OCI-M1 (cell line): ENCODE measurements around the gene KIF26A.
"Not testable (repeated sequence)": the region's sequence is repeated elsewhere in the genome, so short reads cannot be mapped to it uniquely, and the experiment has no call there.

Experiments used
- DNase-seq: peaks from one replicate; lab custom pipeline; 2025; lab: John Stamatoyannopoulos, UW

Gene KIF26A

DNA sequence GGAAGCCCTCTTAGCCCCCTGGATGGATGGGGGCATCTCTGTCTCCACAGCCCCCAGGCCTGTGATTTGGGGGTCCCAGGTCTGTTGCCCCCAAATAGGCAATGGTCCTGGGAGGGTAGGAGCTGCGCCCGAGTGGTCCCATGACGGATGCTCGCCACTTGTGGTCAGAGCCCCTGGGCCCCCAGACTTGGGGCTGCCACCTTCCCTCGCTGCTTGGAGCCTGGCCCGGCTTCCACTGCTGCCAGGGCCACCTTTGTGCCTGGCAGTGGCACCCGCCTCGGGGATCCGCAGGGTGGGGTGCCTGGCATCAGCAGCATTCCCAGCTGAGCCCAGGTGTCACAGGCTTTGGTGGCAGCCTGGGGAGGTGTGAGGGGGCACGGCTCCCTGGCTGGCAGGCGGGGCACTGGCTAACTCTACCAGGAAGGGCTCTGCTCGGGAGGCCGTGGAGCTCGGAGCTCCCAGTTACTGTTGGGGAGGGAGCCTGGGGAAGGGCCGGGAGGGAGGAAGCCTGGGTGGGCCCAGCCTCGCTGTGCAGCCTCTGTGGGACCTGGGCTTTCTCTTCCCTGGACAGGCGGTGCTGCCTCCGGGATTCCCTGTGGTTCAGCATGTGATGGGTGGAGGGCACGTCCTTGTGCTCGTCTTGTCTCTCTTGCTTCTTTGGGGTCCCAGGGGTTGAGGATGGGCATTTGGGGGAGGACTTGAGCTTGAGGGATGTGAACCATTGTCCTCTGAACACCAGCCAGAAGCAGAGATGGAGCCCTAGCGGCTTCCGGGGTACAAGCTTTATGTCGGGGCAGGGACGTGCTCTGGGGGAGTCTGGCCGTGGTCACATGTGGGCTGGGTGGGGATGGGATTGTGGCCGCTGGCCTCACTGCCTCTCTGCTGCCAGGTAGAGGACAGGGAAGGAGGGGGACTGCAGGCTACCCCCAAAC, 5.4 kb downstream of the KIF26A start:
- DNase-seq, result no peak

DNA sequence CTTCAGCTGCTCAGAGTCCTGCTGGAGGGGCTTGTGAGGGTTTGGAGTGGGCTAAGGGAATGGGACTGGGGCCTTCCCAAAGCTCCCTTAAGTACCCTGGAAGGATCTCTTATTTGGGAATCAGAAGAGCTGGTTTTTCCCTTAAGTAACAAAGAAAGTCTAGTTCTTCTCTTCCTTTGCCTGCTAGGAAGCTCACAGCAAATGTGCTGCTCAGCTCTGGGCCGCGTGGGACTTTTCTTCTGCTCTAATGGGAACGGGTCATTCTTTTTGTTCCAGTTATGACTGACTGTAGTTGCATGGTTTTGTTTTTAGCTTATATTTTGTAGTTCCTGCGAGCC, 6.0 kb downstream of the KIF26A start:
- no peak for DNase-seq

DNA sequence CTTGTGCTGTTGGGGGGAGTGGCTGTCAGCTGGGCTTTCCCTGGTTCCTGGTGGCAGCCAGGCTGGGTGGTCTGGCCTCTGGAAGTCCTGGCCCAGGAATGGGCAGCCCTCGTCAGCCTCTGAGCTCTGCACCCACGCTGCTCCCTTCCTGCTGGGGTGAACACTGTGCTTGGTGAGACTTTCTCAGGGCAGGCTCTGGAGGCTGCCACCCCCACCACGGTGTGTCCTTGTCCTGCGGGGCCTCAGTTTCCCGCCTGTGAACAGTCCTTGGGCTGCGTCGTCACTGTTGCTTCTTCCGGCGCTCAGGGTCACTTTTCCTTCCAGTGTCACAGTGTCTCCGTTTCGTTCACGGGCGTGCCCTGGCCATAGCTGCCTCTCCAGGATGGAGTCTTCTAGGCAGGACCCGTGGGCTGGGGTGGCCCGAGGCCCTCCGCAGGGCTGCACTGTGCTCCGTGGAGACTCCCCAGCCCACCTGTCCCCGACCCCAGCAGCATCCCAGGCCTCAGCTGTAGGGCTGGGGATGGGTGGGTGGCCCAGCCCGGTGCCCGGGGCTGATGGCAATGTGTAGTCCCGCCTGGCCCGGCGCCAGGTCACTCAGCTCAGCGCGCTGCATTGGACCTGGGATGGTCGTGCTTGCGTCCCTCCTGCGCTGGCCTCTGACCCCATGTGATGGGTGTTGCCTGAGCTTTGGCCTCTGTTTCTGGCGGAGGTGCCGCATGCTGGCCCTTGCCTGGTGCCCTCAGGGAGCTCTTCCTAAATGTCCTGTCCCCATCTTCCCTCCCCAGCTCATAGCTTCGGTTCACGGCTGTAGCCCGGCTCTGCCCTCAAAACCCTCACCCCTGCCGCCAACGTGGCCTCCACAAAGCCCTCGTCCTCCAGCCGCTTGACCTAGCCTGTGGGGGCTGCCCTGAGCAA, 6.8 kb downstream of the KIF26A start:
- DNase-seq, result no peak

DNA sequence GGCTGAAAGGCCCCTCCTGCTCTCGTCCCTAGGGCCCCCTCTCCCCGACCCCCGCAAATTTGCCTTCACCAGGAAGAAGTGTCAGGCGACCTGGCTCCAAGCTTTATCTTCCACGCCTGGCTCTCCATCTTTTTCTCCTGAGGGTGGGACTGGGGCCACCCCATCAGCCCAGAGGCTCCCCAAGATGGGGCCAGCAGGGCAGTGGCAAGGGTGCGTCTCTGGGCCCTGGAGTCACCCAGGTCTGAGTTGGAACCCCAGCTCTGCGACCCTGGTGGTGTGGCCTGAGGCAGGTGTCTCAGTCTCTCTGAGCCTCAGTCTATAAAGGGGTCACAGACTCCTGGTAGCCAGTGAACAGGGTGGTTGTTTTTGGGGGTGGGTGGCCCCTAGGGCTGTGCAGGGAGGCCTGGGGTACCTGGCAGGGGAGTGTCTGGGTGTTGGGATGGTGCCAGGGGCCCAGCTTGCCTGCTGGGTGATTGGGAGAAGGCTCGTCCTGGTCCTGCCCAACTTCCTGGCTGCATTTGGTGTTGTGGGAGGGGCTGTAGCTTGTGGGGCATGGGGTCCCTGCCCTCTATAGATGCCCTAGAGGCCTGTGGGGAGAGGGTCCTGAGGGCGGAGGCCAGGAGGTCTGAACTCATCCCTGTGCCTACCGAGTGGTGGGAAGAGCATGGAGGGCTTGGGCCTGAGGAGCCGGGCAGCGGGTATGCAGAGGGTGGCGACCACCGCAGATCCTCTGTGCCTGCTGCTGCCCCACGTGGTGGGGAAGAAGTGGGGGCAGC, 7.6 kb downstream of the KIF26A start:
- no peak for DNase-seq

DNA sequence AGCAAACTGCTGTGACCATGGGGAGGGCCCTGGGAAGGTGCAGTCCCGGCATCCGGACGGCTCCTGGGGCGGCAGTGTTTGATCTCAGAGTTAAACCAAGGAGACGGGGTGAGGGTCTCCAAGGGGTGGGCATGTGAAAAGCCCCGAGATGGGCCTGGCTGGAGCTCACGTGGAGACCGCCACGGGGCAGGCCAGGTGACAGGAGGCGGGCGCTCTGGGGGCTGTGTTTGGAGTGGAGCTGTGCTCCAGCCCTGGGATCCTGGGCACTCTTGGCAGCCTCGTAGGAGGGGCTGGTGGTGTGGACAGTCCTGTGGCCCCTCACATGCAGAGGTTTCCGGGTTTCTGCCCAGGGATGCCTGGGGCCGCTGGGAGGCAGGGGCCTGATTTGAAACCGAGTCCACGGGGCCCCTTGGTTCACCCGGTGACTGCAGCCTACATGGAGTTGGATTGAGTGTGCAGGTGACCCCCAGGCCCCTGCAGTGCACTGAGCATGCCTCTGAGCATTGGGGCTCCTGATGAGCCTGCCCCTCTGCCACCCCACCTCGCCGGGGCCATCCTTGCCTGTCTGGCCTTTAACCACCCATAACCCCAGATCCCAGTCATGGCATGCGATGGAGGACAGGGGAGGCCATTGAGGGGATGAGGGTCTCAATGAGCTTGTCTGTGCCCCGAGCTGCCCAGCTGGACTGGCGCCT, 8.4 kb downstream of the KIF26A start:
- DNase-seq, result no peak

DNA sequence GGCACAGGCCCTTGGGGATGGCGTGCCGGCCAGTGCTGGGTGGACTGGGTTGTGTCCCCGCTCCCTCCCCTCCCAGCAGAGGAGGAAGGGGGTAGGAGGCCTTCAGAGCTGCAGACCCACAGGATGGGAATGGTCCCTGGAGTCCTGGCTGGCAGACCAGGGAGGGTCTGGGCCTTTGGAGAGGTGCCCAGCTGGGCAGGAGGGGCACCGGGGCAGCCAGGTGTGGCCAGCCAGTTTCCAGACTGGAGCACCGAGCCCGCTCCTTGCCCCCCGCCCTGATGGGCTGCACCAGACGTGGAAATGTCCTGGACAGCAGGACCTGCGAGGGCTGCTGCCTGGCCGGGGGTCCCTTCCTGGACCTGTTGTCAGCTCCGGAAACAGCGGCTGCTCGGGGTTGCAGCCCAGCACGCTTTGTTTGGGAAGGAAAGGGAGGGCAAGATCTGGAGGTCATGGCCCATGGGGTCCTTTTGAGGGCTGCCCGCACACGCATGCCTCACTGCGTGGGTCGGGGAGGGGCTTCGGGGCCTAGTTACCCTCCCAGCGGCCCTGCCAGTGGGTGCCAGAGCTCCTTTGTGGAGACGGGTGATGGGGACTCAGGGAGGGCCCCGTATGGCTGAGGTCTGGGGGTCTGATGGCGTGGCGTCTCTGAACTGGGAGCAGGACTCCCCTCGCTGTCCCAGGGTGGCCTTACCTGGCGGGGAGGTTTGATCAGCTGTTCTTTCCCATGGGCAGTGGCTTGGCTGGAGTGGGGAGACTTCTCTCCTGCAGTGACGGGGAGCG, 9.1 kb downstream of the KIF26A start:
- no peak for DNase-seq

DNA sequence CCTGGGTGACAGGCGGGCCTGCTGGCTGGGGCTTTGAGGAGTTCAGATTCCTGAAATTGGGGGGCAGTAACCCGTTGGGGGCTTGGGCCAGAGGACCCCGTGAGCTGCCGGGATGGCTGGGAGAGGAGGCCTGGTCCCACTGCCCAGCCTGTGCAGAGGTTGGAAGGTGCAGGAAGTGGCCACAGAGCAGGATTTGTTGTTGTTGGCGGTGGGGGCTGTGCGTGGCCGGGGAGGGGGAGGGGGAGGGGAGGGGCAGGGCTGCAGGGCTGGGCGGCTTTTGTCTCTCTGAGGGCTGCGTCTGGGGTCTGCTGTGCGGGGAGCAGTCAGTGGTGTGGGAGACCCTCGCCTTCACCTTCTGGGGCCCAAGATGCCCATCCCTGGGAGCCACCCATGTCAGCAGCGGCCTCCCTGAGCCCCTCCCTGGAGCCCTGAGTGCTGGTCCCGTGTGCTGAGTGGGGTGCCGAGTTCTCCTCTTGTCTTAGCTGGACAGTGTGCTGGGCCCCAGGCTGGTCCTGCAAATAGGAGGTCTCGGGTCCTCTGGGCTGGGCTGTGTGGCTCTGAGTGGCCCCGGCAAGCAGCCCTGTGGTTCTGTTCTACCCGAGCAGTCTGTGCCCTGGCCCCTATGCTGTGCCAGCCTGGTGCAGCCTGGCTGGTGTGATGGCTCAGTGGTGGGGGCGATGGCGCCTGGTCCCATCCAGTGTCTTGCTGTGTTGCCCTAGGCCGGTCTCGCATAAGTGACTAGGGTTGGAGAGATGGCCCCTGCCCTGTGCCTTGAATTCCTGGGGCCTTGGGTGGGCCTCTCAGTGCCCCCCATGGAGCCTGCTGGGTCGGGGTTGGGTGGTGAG, 10.3 kb downstream of the KIF26A start:
- no peak for DNase-seq

DNA sequence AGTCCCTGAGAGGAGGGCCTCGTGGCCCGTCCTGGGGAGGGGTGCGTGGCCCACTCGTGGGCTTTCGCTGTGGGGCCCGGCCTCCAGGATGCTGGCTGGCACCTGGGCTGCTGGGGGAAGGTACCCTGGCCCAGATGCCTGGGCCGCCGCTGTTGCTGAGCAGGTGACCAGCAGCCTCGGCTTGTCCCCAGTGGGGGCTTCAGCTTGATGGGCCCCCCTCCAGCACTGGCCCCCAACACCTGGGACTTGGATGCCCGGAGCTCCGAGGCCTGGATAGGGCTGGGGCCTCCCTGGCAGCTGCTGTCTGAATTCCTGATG, 10.8 kb downstream of the KIF26A start:
- DNase-seq, result no peak

DNA sequence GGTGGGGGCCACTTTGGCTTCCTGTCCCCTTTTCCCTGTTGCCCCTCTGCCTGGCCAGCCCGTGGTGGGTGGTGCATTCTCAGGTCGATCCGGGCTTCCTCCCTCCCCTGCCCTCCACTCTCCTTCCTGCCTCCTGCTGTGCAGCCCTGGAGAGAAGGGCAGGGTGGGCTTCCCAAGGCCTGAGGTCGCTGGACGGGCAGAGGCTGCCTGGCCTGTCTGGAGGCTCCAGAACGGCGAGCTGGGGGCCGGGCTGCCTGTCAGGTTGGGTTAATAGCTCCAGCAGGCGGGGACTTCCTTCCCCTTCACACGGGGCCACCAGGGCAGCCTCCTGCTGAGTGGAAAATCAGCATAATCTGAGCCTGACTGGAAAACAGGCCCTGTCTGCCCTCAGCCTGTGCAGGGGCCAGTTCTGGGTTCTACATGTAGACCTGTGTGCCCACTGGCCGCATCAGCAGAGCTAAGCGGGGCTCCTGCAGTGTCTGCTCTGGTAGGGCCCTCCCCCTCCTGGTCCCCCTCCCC, 11.3 kb downstream of the KIF26A start:
- peak; percentile 67 for DNase-seq

DNA sequence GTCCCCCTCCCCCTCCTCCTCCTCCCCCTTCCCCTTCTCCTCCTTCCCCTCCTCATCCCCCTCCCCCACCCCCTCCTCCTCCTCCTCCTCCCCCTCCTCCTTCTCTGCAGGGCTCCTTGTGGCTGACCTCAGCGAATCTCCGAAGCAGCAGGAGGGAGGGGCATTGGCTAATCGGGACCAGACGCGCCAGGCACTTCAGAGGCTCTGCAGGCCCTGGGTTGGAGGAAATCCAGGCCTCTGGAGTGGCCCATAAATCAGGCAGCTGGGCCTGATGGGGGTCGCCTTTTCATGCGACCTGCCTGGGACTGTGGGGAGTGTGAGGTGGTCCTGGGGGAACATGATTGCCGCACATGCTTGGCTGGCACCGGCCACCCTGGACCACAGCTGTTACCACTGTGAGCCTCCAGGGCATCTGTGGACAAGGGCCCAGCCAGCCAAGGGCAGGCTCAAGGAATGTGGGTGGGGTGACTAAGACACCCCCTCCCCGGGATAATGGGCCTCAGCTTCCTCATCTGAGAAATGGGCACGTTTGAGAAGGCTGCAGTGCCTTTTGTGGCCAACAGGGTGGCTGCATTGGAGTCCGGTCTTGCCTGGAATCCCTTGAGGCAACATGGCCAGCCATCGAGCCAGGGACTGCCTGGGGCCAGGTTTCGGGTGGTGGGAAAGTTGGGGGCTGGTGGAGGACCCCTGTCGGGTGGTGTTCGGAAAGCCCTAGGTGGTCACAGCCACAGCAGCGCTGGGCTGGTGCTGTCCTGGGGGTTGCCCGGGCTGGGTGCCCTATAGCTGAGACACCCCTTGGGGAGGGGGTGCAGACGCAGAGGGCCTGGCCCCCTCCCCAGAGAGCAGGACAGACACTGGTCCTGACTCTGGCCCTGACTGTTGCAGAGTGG, 12.0 kb downstream of the KIF26A start:
- DNase-seq, result peak; percentile 80

DNA sequence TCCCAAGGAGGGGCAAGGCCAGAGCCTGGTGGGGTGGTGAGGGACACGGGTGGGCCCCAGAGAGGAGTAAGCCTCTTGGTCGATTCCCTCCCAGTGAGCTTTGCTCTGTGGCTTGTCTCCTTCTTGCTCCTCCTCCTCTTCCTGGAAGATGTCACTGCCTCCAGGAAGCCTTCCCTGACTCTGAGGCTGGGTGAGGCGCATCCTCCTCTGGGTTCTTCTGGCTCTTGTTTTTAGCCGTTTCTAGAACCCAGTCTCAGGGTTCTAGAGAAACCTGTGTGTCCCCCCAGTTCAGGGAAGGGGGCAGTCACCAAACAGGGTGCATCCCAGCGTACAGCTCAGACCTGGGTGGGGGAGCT, 12.6 kb downstream of the KIF26A start:
- no peak for DNase-seq

DNA sequence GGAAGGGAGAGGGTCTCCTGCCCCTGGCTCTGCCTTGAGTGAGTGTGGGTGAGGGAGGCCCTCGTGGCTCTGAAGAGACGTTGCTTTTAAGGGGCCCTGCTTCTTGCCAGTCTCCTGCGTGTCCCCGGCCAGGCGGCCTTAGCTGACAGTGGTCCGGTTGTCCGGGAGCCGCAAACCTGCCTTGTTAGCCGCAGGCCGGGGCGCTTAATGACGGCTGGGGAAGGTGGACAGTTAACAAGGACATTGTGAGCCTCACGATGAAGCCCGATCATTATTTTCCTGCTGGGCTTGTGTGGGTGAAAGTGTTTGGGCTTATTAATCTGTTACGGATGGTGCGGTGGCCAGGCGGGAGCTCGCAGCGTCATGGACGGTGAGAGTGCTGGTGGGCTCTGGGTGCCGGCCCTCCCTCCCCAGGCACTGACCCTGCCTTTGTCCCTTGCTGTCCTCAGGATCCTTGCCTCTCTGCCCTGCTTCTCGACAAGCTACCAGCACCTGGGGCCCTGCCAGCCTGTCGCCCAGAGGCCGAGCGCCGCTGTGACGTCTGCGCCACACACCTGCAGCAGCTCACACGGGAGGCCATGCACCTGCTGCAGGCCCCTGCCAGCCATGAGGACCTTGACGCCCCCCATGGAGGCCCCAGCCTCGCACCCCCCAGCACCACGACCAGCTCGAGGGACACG, 13.3 kb downstream of the KIF26A start:
- DNase-seq, result no peak

DNA sequence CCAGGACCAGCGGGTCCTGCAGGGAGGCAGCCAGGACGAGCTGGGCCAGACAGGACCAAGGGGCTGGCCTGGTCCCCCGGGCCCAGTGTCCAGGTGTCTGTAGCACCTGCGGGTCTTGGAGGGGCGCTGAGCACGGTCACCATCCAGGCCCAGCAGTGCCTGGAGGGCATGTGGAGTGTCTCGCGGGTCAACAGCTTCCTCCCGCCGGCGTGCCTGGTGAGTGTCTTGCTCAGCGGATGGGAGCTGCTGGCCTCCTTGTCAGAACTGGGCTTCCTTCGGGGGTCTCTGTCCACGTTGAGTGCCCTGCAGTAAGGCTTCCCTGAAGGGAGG, 13.8 kb downstream of the KIF26A start:
- DNase-seq, result no peak

DNA sequence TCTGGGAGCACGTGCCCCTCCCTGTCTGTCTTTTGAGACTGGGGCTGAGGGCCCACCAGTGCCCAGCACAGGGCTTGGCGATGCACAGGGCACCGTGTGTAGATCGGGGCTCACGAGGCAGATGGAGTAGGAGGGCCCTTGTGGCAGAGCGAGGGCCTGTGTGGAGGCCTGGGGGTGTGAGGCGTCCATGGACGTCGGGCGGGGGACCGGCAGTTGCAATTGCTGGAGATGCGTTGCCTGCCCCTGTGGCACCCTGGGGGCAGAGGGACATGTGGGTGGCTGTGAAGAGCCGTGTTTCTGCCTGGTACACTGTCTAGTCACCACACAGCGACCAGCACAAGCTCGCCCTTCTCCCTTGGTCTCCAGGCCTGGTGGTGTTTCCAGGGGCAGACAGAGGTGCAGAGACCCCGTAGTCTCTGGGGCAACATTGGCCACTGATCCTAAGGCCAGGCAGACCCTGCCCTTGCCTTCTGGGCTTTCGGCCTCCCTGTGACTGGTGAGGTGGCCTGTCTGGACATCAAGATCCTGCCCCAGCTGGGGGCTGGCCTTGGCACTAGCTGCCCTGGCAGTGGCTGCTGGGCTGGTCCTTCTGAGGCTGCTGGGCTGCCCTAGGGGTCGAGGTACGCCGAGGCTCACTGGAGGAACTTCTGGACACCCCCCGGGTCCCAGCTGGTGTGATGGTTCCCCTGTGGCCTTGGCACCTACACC, 14.5 kb downstream of the KIF26A start:
- DNase-seq, result no peak

DNA sequence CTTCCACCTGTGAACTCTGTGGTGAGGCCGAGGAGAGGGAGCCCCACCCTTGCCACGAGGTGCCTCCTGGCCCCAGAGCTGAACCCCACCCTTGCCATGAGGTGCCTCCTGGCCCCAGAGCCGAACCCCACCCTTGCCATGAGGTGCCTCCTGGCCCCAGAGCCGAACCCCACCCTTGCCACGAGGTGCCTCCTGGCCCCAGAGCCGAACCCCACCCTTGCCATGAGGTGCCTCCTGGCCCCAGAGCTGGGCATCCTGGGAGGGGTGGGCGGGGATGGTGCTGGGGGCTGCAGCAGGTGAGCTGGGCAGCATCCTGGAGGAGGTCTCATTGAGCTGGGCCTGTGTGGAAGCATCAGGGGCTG, 15.0 kb downstream of the KIF26A start:
- not testable (repeated sequence) for DNase-seq

DNA sequence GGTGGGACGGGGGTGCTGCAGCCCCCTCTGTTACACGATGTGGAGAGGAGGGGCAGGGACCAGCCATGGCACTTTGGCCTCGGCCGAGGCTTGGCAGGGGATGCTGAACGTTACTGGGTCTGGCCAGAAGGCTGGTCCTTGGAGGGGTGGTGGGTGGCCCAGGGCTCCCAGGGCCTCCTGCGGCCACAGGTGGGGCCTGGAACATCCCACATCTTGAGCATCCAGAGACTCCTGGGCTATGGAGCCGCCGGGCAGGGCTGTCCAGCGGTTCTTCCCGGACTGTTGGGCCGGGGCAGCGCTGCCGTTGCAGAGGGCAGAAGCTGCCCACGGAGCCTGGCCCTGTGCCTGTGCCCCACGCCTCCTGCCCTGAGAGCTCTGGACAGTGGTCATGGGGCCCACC, 15.9 kb downstream of the KIF26A start:
- DNase-seq, result no peak

DNA sequence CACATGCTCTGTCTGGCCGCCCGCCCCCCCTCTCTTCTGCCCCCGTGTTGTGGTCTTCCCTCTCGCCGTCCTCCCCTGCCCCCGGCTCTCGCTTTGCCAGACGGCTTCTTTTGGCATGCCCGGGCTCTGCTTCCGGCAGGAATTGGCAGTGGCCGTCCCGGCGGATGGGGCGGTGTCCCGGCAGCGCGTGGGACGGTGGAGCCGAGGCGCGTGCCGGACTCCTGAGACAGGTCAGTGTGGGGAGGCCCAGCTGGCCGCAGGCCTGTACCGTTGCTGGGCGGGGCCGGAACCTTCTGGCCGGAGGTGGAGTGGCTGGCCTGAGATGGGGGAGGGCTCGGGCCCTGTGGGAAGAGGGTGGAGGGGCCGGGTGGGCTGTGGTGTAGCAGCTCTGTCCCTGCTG, 17.1 kb downstream of the KIF26A start:
- DNase-seq, result no peak

DNA sequence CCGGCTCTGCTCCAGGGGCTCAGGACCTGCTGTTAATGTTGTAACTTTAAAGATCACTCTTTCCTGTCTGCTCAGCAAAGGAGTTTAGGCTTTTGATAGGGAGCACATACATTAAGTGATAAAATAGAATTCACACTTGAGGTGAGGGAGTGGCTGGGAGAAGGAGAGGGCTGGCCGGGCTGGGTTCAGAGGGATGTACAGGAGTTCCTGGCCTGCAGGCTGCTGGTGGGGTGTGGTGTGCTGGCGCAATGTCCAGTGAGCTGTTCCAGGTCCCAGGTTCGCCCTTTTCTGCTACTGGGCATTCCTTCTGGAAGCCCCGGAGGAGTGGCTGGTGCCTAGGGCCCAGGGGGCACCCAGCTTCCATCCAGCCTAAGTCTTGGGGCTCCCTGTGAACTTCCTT, 17.8 kb downstream of the KIF26A start:
- DNase-seq, result no peak
